ENCODE measurements around the gene TOMM34. TPM values are rescaled to one million over a fixed set of nuclear protein-coding genes. Genes with fewer than 3 reads are reported as not detected.

TOMM34 gene
- total and polyA plus RNA-seq, 2 experiments from 2014 or later, result 32.0 to 50.0 TPM

DNA sequence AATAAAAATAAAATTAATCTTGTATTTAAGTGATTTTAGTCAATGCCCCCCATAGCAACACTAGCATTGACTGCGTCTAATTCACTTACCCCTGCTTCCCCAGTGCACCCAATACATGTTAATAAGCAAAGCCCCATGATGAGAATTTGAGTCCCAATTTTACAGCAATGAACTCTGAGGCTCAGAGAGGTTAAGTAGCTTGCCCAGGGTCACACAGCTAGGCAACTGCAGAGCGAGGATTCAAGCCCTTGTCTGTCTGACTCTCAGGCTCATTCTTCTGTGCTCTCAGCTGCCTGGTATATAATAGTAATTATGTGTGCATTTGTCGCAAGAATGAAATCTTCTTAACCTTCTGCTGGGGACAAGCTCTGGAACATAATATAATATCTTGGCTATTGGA is 41.9 kb downstream of the TOMM34 start:
- no peak for TF ChIP-seq EZH2phosphoT487 (IDR thresholded peaks at IDR 0.05; ENCODE audit: low read depth, severe bottlenecking, unreplicated experiment)
- TF ChIP-seq, protein P1, sequence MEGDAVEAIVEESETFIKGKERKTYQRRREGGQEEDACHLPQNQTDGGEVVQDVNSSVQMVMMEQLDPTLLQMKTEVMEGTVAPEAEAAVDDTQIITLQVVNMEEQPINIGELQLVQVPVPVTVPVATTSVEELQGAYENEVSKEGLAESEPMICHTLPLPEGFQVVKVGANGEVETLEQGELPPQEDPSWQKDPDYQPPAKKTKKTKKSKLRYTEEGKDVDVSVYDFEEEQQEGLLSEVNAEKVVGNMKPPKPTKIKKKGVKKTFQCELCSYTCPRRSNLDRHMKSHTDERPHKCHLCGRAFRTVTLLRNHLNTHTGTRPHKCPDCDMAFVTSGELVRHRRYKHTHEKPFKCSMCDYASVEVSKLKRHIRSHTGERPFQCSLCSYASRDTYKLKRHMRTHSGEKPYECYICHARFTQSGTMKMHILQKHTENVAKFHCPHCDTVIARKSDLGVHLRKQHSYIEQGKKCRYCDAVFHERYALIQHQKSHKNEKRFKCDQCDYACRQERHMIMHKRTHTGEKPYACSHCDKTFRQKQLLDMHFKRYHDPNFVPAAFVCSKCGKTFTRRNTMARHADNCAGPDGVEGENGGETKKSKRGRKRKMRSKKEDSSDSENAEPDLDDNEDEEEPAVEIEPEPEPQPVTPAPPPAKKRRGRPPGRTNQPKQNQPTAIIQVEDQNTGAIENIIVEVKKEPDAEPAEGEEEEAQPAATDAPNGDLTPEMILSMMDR (IDR thresholded peaks at IDR 0.05; ENCODE audit: poor library complexity), result no peak
- no peak for TF ChIP-seq EZH2 (IDR thresholded peaks at IDR 0.05; ENCODE audit: borderline replicate concordance)
- Histone ChIP-seq H2AFZ (no peak overlapping the region), H4K20me1 (ENCODE audit: insufficient read depth, poor library complexity, severe bottlenecking) (no peaks in the 10 kb centered on the region), H3K4me3 (no peak overlapping the region), H3K9me2 (replicated peaks; ENCODE audit: insufficient read depth) (no peaks in the 10 kb centered on the region), H3K79me2 (no peaks in the 10 kb centered on the region), H3K27ac (no peak overlapping the region), H3K36me3 (replicated peaks; ENCODE audit: insufficient read depth, low read depth) (no peaks in the 10 kb centered on the region), H3K4me2 (no peak overlapping the region), H3K4me1 (ENCODE audit: insufficient read depth) (no peaks in the 10 kb centered on the region), H3K9me3 (ENCODE audit: low read depth) (no peaks in the 10 kb centered on the region), H3K27me3 (no peaks in the 10 kb centered on the region)
- DNase-seq (ENCODE audit: low spot score), result no peak
- WGBS (ENCODE audit: low lambda C conversion rate, missing lambda C conversion rate), result 95% methylated on average over 3 of the region's 3 CpGs

DNA sequence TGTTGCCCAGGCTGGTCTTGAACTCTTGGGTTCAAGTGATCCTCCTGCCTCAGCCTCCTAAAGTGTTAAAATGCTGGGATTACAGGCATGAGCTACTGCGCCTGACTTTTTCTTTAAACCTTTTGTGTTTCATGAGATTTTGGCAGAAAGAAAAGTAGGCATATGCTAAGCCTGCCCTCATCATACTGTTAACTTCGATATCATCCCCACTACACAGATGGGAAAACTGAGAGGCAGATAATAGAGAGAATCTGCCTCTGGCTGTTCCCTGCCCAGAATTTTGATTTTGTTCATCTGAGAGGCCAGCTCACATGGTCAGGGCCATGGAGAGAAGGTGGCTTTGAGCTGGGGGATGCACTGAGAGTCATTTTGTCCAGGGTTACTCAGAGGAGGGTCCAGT is 42.8 kb downstream of the TOMM34 start:
- Histone ChIP-seq H3K4me2 (no peak overlapping the region), H3K27ac (no peak overlapping the region), H3K9me2 (replicated peaks; ENCODE audit: insufficient read depth) (no peaks in the 10 kb centered on the region), H3K4me3 (no peak overlapping the region), H3K9me3 (ENCODE audit: low read depth) (no peaks in the 10 kb centered on the region), H3K27me3 (no peaks in the 10 kb centered on the region), H3K36me3 (replicated peaks; ENCODE audit: insufficient read depth, low read depth) (no peaks in the 10 kb centered on the region), H4K20me1 (ENCODE audit: insufficient read depth, poor library complexity, severe bottlenecking) (no peaks in the 10 kb centered on the region), H2AFZ (no peak overlapping the region), H3K79me2 (no peaks in the 10 kb centered on the region), H3K4me1 (ENCODE audit: insufficient read depth) (no peaks in the 10 kb centered on the region)
- no peak for DNase-seq (ENCODE audit: low spot score)
- 100% methylated on average over 2 of the region's 2 CpGs for WGBS (ENCODE audit: low lambda C conversion rate, missing lambda C conversion rate)
- TF ChIP-seq, protein P1 (IDR thresholded peaks at IDR 0.05; ENCODE audit: poor library complexity), result no peak
- no peak for TF ChIP-seq EZH2phosphoT487 (IDR thresholded peaks at IDR 0.05; ENCODE audit: low read depth, severe bottlenecking, unreplicated experiment)
- TF ChIP-seq EZH2 (IDR thresholded peaks at IDR 0.05; ENCODE audit: borderline replicate concordance), result no peak

DNA sequence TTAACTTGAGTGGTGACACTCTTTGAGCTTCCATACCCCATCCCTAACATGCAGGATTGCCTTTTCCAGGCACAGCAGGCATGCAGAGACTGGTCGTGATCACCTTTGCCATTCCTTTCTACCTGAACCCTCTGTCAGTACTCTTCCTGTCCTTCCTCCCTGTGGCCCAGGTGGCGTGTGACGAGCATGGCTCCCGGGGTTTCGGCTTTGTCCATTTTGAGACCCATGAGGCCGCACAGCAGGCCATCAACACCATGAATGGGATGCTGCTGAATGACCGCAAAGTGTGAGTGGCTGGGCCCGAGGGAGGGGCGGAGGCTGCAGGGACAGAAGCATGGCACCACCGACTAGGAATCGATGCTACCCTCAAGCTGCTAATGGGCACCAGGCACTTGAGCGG is 43.6 kb downstream of the TOMM34 start:
- H3K27me3 ChIP-seq, result no peaks in the 10 kb centered on the region
- DNase-seq (ENCODE audit: low spot score), result no peak
- WGBS (ENCODE audit: low lambda C conversion rate, missing lambda C conversion rate), result 94% methylated on average over 12 of the region's 12 CpGs
- H3K4me1 ChIP-seq (ENCODE audit: insufficient read depth), result no peaks in the 10 kb centered on the region
- H3K4me2 ChIP-seq, result no peak overlapping the region
- no peaks in the 10 kb centered on the region for H3K9me2 ChIP-seq (replicated peaks; ENCODE audit: insufficient read depth)
- no peak overlapping the region for H3K27ac ChIP-seq
- H3K9me3 ChIP-seq (ENCODE audit: low read depth), result no peaks in the 10 kb centered on the region
- H2AFZ ChIP-seq, result no peak overlapping the region
- TF ChIP-seq EZH2 (IDR thresholded peaks at IDR 0.05; ENCODE audit: borderline replicate concordance), result no peak
- no peak for TF ChIP-seq EZH2phosphoT487 (IDR thresholded peaks at IDR 0.05; ENCODE audit: low read depth, severe bottlenecking, unreplicated experiment)
- TF ChIP-seq, protein P1 (IDR thresholded peaks at IDR 0.05; ENCODE audit: poor library complexity), result no peak
- H3K4me3 ChIP-seq, result no peak overlapping the region
- no peaks in the 10 kb centered on the region for H3K79me2 ChIP-seq
- H3K36me3 ChIP-seq (replicated peaks; ENCODE audit: insufficient read depth, low read depth), result no peaks in the 10 kb centered on the region
- H4K20me1 ChIP-seq (ENCODE audit: insufficient read depth, poor library complexity, severe bottlenecking), result no peaks in the 10 kb centered on the region

DNA sequence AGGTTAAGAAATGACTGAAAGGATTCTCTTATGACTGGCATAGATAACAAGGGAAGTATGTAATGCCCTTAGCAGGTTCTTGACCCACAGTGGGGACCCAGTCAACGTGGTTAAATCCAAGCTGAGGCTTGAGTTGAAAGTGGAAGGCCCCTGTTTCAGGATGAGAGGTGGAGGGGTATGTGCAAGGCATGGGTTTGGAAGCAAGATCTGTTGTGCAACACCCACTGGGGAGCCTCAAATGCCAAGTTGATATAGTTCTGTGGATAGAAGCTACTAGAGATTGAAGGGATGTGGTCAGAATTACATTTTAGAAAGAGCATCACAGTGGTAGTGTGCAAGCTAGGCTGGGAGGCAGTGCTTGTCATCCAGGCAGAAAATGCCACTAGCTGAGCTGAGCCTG is 45.3 kb downstream of the TOMM34 start:
- H2AFZ ChIP-seq, result no peak overlapping the region
- no peaks in the 10 kb centered on the region for H3K79me2 ChIP-seq
- DNase-seq (ENCODE audit: low spot score), result no peak
- no peaks in the 10 kb centered on the region for H3K36me3 ChIP-seq (replicated peaks; ENCODE audit: insufficient read depth, low read depth)
- no peak for TF ChIP-seq EZH2phosphoT487 (IDR thresholded peaks at IDR 0.05; ENCODE audit: low read depth, severe bottlenecking, unreplicated experiment)
- no peak for TF ChIP-seq EZH2 (IDR thresholded peaks at IDR 0.05; ENCODE audit: borderline replicate concordance)
- TF ChIP-seq, protein P1 (IDR thresholded peaks at IDR 0.05; ENCODE audit: poor library complexity), result no peak
- no peaks in the 10 kb centered on the region for H3K27me3 ChIP-seq
- no peak overlapping the region for H3K27ac ChIP-seq
- H3K9me3 ChIP-seq (ENCODE audit: low read depth), result no peaks in the 10 kb centered on the region
- no peaks in the 10 kb centered on the region for H3K4me1 ChIP-seq (ENCODE audit: insufficient read depth)
- H3K4me3 ChIP-seq, result no peak overlapping the region
- 96% methylated on average over 1 of the region's 1 CpG for WGBS (ENCODE audit: low lambda C conversion rate, missing lambda C conversion rate)
- no peaks in the 10 kb centered on the region for H3K9me2 ChIP-seq (replicated peaks; ENCODE audit: insufficient read depth)
- no peaks in the 10 kb centered on the region for H4K20me1 ChIP-seq (ENCODE audit: insufficient read depth, poor library complexity, severe bottlenecking)
- H3K4me2 ChIP-seq, result no peak overlapping the region
